ENCODE measurements around the gene ZNF311.

Gene ZNF311

DNA sequence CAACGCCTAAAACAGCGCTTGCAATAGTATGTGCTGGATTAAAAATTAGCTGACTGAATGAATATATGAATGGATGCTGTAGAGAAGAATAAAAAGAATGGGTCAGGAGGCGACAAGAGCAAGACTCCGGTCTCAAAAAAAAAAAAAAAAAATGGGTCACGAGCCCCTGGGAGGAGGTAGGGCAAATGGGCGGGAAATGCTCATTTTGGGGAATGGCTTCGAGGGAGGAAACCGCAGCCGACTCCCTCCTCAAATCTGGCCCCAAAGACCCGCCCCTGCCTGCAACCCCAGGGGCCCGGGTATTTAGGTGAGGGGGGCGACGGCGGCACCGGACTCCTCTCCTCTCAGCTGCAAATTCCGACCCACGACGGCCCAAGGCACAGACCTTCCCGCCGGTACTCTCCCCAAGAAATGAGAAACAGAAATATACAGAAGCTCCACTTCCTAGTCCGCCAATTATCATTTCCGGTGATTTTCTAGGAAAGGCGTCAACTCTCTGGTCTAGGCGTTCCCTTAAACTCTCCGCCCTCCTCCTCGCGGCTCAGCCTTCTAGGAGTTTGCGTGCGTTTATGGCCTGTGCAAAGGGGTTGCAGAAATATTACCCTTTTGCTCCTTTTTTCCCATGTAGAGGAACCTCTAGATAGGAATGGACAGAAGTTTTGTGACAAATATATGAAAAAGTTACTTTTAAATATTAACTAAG, at the start of gene ZNF311:
Gene ZNF311, minus strand, starts transcription at position 133 of the 703 bp plus-strand sequence. CDS start 1,361 bp downstream, outside the sequence.
- peak; percentile 73 for DNase-seq

GRCh38 chr6:29051680-29052079, 46.6 kb upstream of the ZNF311 start:
- DNase-seq, result no peak

- no peak for DNase-seq
These were observed 40.0 kb upstream of the ZNF311 start, which contains the start of gene OR2W1 for GRCh38 chr6:29045075-29045474. TSS of gene OR2W1 (minus strand) at chr6:29045175. CDS start at chr6:29045175, 0 bp downstream.

GRCh38 chr6:29035951-29036350, 30.8 kb upstream of the ZNF311 start:
- no peak for DNase-seq

GRCh38 chr6:29028821-29029220, 23.7 kb upstream of the ZNF311 start:
- no peak for DNase-seq

DNA sequence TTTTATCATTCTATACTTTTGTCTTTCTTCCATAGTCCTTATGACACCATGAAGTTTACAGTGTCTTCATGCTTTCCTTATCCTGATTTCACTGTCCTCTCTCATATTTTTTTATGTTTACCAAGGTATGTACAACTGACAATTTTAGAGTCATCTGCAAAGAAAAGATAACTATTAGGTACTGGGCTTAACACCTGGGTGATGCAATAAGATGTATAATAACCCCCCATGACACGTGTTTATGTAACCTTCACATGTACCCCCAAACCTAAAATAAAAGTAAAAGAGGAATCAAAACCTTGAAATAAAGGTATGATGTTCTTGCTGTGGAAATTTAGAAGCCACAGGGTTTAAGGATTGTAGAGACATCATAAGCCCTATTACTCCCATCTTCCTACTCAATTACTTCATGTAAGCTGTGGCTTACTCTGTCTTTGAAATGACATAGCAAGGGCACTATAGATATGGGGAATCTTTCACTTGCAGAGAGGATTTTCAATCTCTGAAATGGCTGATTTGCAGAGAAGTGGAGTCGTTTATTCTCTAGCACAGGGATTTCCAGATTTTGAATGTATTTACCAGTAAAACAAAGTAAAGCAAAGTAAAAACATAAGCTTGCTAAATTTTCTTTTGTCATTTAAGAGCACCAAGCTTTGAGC, 20.9 kb upstream of the ZNF311 start:
- DNase-seq, result no peak

- DNase-seq, result no peak
These were observed 16.3 kb upstream of the ZNF311 start for GRCh38 chr6:29021434-29021833.

- DNase-seq, result no peak
These were observed 14.5 kb upstream of the ZNF311 start for GRCh38 chr6:29019629-29020028.

GRCh38 chr6:29017428-29017802, 12.3 kb upstream of the ZNF311 start:
- DNase-seq, result no peak

DNA sequence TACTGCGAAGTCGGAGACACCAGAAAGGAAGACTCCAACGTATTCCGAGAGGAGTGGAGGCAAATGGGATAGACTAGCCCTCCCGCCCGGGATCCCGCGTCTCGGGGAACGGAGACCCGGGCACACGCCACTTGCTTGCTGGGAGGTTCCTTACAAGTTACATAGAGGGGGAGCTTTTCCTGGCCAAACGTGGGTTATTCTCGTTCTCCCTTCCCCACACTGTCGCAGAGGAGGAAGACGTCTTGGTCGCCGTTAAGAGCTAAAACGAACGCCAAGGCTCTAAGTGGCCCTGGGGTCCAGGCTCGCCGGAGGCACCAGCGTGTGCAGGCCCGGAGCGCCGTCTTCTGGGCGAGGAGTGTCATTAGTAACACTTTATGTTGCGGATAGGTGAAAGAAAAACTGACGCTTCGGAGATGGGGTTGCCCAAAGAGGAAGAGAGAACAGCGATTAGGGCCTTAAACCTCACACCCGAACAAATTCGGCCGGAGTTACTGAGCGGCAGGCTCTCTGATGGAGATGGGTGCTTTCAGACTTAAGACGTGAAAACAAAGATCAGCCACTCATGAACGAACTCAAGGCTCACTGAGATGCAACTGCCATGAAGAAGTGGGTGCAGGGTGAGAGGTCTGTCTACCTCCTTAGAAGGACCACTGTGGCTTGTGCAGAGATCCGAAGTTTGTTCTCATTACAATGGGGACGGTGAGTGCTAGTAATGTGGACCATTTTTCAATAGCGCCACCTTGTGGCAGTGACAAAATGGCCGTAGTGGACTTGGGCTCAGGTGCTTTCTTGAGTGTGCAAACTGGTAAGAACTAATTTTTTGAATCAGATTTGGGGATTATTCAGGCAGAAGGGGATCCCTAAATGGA, 11.7 kb upstream of the ZNF311 start:
- DNase-seq, result peak; percentile 81

DNA sequence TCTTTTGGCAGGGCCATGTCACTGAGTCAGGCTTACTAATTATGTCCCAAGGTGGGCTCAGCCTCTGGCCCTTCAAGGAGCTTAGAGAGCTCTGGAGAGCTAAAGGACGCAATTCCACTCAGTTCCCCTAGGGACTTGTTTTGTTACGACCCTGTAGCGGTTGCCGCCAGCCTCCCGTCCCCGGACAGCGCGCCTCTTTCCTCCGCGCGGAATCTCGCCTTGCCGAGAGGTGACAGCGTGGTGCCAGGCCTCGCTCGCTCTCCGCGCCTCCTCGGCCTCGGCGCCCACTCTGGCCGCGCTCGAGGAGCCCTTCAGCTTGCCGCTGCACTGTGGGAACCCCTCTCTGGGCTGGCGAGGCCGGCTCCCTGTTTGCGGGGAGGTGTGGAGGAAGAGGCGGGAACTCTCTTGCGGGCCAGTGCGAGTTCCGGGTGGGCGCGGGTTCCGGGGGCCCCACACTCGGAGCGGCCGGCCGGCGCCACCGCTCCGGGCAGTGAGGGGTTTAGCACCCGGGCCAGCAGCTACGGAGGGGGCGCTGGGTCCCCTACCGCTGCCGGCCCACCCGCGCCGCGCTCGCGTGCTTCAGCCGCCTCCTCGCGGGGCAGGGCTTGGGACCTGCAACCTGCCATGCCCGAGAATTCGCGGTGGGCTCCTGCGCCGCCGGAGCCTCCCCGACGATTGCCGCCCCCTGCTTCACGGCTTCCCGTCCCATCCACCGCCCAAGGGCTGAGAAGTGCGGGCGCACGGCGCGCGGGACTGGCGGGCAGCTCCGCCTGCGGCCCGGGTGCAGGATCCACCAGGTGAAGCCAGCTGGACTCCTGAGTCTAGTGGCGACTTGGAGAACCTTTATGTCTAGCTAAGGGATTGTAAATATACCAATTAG, 9.9 kb upstream of the ZNF311 start:
- peak; percentile 18 for DNase-seq

DNA sequence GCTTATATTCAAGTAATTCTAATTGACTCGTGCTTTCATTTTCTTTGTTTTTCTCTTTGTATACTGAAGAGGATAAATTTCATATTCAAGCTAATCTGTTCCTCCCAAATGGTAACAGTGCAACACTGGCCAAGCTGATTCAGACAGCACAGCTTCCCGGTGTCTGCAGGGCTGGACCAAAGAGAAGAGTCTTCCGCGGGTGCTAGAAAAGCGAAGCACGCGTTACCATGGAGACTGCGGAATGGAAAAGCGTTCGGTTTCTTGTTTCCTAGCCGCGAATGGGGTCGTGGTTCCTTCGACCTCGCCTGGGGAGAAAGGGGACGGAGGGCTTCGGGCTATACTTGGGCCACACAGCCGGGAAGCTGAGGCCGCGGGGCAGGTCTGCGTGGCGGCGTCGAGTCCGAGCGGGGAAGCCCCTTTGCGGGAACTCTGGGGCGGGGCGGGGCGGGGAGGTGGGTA, 6.2 kb upstream of the ZNF311 start:
- peak; percentile 74 for DNase-seq

GRCh38 chr6:29009358-29009757, 4.2 kb upstream of the ZNF311 start:
- DNase-seq, result no peak

GRCh38 chr6:29008089-29008488, 3.0 kb upstream of the ZNF311 start:
- no peak for DNase-seq

- no peak for DNase-seq
These were observed 8.1 kb downstream of the ZNF311 start for GRCh38 chr6:28996844-28997510.

- no peak for DNase-seq
These were observed 9.9 kb downstream of the ZNF311 start for GRCh38 chr6:28995093-28995650.

GRCh38 chr6:28988536-28989311, 16.4 kb downstream of the ZNF311 start:
- peak; percentile 78 for DNase-seq

DNA sequence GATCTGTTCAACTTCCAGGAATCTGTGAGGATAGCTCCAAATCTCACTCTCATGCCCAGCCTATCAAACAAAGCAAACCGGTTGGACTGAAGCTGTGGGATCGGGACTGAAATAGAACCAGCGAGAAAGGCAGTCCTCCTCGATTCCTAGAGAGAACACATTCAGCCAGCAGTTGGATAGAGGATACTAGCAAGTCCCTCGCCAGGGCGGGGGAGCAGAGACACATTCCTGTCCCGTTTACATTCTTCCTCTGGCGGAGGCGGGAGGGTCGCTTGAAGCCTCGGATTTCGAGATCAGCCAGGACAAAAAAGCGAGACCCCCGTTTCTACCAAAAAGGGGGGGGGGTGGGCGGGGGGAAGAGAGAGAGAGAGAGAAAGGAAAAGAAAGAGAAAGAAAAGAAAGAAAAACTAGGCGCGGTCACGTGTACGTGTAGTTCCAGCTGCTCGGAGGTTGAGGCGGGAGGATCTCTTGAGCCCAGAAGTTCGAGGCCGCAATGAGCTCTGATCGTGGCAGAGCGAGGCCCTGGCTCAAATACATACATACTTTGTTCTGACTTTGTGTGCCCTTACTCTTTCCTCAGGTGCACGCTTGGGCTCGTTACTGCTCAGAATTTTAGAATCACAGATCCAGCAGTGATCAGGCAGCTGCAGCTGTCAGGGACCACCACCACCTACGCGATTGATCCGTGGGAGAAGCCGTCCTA, 19.5 kb downstream of the ZNF311 start:
- DNase-seq, result peak; percentile 97

GRCh38 chr6:28983838-28984237, 21.3 kb downstream of the ZNF311 start:
- no peak for DNase-seq

Data from NCI-H69 (cell line).